H9 (cell line): Measurements from ENCODE around the gene SPATS1. TPM values are rescaled to one million over a fixed set of nuclear protein-coding genes. Genes with fewer than 3 reads are reported as not detected.

Experiments
- DNase-seq: peaks from one replicate; pipeline ENCODE4 v3.0.0-alpha.2; 2017
- H2AFZ ChIP-seq: one replicate; pipeline ENCODE4 v1.6.1; 2013; ENCODE audit warnings: mild to moderate bottlenecking, low read length, control low read depth, moderate library complexity
- H2AK5ac ChIP-seq: 2 replicates; pipeline ENCODE4 v1.6.1; 2013; ENCODE audit warnings: low read length, control low read depth, mixed read lengths; ENCODE audit not compliant: insufficient read length
- H2BK120ac ChIP-seq: one replicate; pipeline ENCODE4 v1.6.1; 2013; ENCODE audit warnings: low read depth, mild to moderate bottlenecking, low read length, control low read depth, inconsistent platforms; ENCODE audit not compliant: poor library complexity, severe bottlenecking
- H2BK12ac ChIP-seq: 2 replicates; pipeline ENCODE4 v1.6.1; 2013; ENCODE audit warnings: low read length, control low read depth, mixed read lengths, low read depth; ENCODE audit not compliant: insufficient read length
- H2BK15ac ChIP-seq: 2 replicates; pipeline ENCODE4 v1.6.1; 2013; ENCODE audit warnings: low read depth, low read length, control low read depth
- H2BK20ac ChIP-seq: one replicate; pipeline ENCODE4 v1.6.1; 2013; ENCODE audit warnings: low read depth, mild to moderate bottlenecking, low read length, control low read depth, inconsistent platforms; ENCODE audit not compliant: poor library complexity, severe bottlenecking
- H2BK5ac ChIP-seq: 2 replicates; pipeline ENCODE4 v1.6.1; 2013; ENCODE audit warnings: low read length, control low read depth, mixed read lengths; ENCODE audit not compliant: insufficient read length
- H3K14ac ChIP-seq: 2 replicates; pipeline ENCODE4 v1.6.1; 2013; ENCODE audit warnings: low read length, control low read depth; ENCODE audit not compliant: insufficient read depth
- H3K18ac ChIP-seq: 2 replicates; pipeline ENCODE4 v1.6.1; 2013; ENCODE audit warnings: low read depth, mild to moderate bottlenecking, mixed read lengths, low read length, control low read depth; ENCODE audit not compliant: insufficient read length
- H3K23ac ChIP-seq: 2 replicates; pipeline ENCODE4 v1.6.1; 2013; ENCODE audit warnings: low read length, control low read depth, mixed read lengths, low read depth; ENCODE audit not compliant: insufficient read length
- H3K23me2 ChIP-seq: 2 replicates; pipeline ENCODE4 v1.6.1; 2013; ENCODE audit warnings: low read depth, mild to moderate bottlenecking, mixed read lengths, low read length, control low read depth; ENCODE audit not compliant: insufficient read length, poor library complexity, severe bottlenecking
- H3K27ac ChIP-seq: 2 replicates; pipeline ENCODE4 v1.5.1; 2013; ENCODE audit warnings: low read length, control low read depth, mixed read lengths, low read depth; ENCODE audit not compliant: insufficient read length
- H3K27me3 ChIP-seq: 2 replicates; pipeline ENCODE4 v1.6.1; 2013; ENCODE audit warnings: low read length, control low read depth, inconsistent platforms; ENCODE audit not compliant: insufficient read depth
- H3K4ac ChIP-seq: 2 replicates; pipeline ENCODE4 v1.6.1; 2013; ENCODE audit warnings: low read depth, mild to moderate bottlenecking, control low read depth, inconsistent platforms, low read length, moderate library complexity
- H3K4me1 ChIP-seq: 2 replicates; pipeline ENCODE4 v1.6.1; 2013; ENCODE audit warnings: low read length, control low read depth, inconsistent platforms; ENCODE audit not compliant: insufficient read depth
- H3K4me2 ChIP-seq: 2 replicates; pipeline ENCODE4 v1.6.1; 2013; ENCODE audit warnings: low read length, control low read depth, mixed read lengths; ENCODE audit not compliant: insufficient read length, insufficient read depth
- H3K56ac ChIP-seq: 2 replicates; pipeline ENCODE4 v1.6.1; 2013; ENCODE audit warnings: low read depth, mild to moderate bottlenecking, mixed read lengths, low read length, control low read depth; ENCODE audit not compliant: insufficient read length
- H3K79me1 ChIP-seq: 2 replicates; pipeline ENCODE4 v1.6.1; 2013; ENCODE audit warnings: low read depth, mild to moderate bottlenecking, moderate library complexity, low read length, control low read depth, inconsistent platforms; ENCODE audit not compliant: insufficient read depth, poor library complexity, severe bottlenecking
- H3K79me2 ChIP-seq: 2 replicates; pipeline ENCODE4 v1.6.1; 2013; ENCODE audit warnings: low read length, control low read depth, inconsistent platforms; ENCODE audit not compliant: insufficient read depth
- H3K9ac ChIP-seq: 2 replicates; pipeline ENCODE4 v1.6.1; 2013; ENCODE audit warnings: low read length, control low read depth, mixed read lengths; ENCODE audit not compliant: insufficient read length; ENCODE audit errors: extremely low read depth
- H3K9me3 ChIP-seq: one replicate; pipeline ENCODE4 v1.6.1; 2013; ENCODE audit warnings: low read depth, low read length, inconsistent platforms; ENCODE audit not compliant: control insufficient read depth
- H3T11ph ChIP-seq: one replicate; pipeline ENCODE4 v1.6.1; 2013; ENCODE audit warnings: mild to moderate bottlenecking, low read length, control low read depth, inconsistent platforms
- H4K20me1 ChIP-seq: one replicate; pipeline ENCODE4 v1.6.1; 2013; ENCODE audit not compliant: control insufficient read depth, insufficient read length, insufficient read depth
- H4K5ac ChIP-seq: 2 replicates; pipeline ENCODE4 v1.6.1; 2013; ENCODE audit warnings: low read depth, mild to moderate bottlenecking, mixed read lengths, low read length, control low read depth; ENCODE audit not compliant: insufficient read length
- H4K8ac ChIP-seq: replicated peaks from 2 replicates; pipeline ENCODE4 v1.6.1; 2013; ENCODE audit warnings: low read length, control low read depth, mixed read lengths, low read depth; ENCODE audit not compliant: insufficient read length
- H4K91ac ChIP-seq: 2 replicates; pipeline ENCODE4 v1.6.1; 2013; ENCODE audit warnings: low read depth, mild to moderate bottlenecking, moderate library complexity, mixed read lengths, low read length, control low read depth; ENCODE audit not compliant: insufficient read length
- H3K27ac Mint-ChIP-seq, 3 experiments: 2 replicates in 2 of 3; 3 replicates in 1 of 3; pipeline ENCODE4 v1.8.0; 2020 to 2021; ENCODE audit warnings: mixed read lengths in 3 of 3, mild to moderate bottlenecking in 1 of 3, moderate library complexity in 1 of 3
- H3K27me3 Mint-ChIP-seq: 2 replicates; pipeline ENCODE4 v1.8.0; 2021; ENCODE audit warnings: low read depth, mild to moderate bottlenecking, moderate library complexity, mixed read lengths
- H3K36me3 Mint-ChIP-seq, 3 experiments: 2 replicates in 2 of 3; 3 replicates in 1 of 3; pipeline ENCODE4 v1.8.0; 2020 to 2021; ENCODE audit warnings: low read depth in 3 of 3, mixed read lengths in 3 of 3; ENCODE audit not compliant: insufficient read depth in 1 of 3
- H3K4me1 Mint-ChIP-seq, 2 experiments: 2 replicates each; pipeline ENCODE4 v1.8.0; 2020; ENCODE audit warnings: mixed read lengths in 2 of 2
- H3K4me3 Mint-ChIP-seq, 2 experiments: 2 replicates in 1 of 2; 3 replicates in 1 of 2; pipeline ENCODE4 v1.8.0; 2020 to 2021; ENCODE audit warnings: mild to moderate bottlenecking in 2 of 2, mixed read lengths in 2 of 2, moderate library complexity in 1 of 2
- H3K9me3 Mint-ChIP-seq, 2 experiments: 2 replicates in 1 of 2; 3 replicates in 1 of 2; pipeline ENCODE4 v1.8.0; 2020; ENCODE audit warnings: mild to moderate bottlenecking in 2 of 2, mixed read lengths in 2 of 2, moderate library complexity in 1 of 2
- WGBS: extraction: QIAGEN DNeasy Blood & Tissue Kit; methylation state at CpG from one replicate; pipeline ENCODE4 v1.1.7; 2013; ENCODE audit warnings: missing lambda C conversion rate, low lambda C conversion rate, mixed read lengths; ENCODE audit not compliant: insufficient read length; ENCODE audit errors: extremely low coverage; 5-methylcytosine and 5-hydroxymethylcytosine counted together
- total RNA-seq: library from RNA; stranded (reverse); gene quantifications from 2 replicates; pipeline ENCODE4 v1.2.1, GENCODE V29; 2021
- TF ChIP-seq, protein P1 (sequence below): fragments of 200-600 bp; sonication (generic); conservative IDR thresholded peaks from 3 replicates; pipeline ENCODE4 v1.8.0; 2021; ENCODE audit warnings: antibody characterized with exemption, mild to moderate bottlenecking

Gene SPATS1
- total RNA-seq, 1 experiment from 2014 or later: not detected

GRCh38 chr6:44388887-44389286 is 46.4 kb downstream of the SPATS1 start:
- H3K4me1 Mint-ChIP-seq: peaks cover 23 to 29% of the 10 kb centered on the region in 2 experiments
- Histone ChIP-seq H2AFZ (no peak overlapping the region), H3K4me1 (no peaks in the 10 kb centered on the region), H3K14ac (no peak overlapping the region), H3K9ac (peak overlapping the region; percentile 33), H3K9me3 (no peaks in the 10 kb centered on the region), H3K4ac (no peak overlapping the region), H2BK12ac (no peak overlapping the region), H3K27ac (no peak overlapping the region), H4K5ac (no peak overlapping the region), H2BK120ac (no peak overlapping the region), H3K56ac (no peak overlapping the region), H3T11ph (no peak overlapping the region), H3K4me2 (peak overlapping the region; percentile 95), H2BK15ac (no peak overlapping the region), H2BK5ac (no peak overlapping the region), H3K27me3 (no peaks in the 10 kb centered on the region), H4K20me1 (no peaks in the 10 kb centered on the region), H4K91ac (no peak overlapping the region), H3K18ac (no peak overlapping the region), H4K8ac (no peak overlapping the region), H3K23me2 (peaks cover 10% of the 10 kb centered on the region), H3K79me1 (peaks cover 16% of the 10 kb centered on the region), H3K79me2 (peaks cover 19% of the 10 kb centered on the region), H2AK5ac (no peak overlapping the region), H2BK20ac (no peak overlapping the region), H3K23ac (no peak overlapping the region)
- H3K27ac Mint-ChIP-seq: no peak overlapping the region
- TF ChIP-seq, protein P1, sequence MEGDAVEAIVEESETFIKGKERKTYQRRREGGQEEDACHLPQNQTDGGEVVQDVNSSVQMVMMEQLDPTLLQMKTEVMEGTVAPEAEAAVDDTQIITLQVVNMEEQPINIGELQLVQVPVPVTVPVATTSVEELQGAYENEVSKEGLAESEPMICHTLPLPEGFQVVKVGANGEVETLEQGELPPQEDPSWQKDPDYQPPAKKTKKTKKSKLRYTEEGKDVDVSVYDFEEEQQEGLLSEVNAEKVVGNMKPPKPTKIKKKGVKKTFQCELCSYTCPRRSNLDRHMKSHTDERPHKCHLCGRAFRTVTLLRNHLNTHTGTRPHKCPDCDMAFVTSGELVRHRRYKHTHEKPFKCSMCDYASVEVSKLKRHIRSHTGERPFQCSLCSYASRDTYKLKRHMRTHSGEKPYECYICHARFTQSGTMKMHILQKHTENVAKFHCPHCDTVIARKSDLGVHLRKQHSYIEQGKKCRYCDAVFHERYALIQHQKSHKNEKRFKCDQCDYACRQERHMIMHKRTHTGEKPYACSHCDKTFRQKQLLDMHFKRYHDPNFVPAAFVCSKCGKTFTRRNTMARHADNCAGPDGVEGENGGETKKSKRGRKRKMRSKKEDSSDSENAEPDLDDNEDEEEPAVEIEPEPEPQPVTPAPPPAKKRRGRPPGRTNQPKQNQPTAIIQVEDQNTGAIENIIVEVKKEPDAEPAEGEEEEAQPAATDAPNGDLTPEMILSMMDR: no peak
- peaks cover 12 to 44% (median 38%) of the 10 kb centered on the region in 3 experiments; a peak in 6 of 7 replicates for H3K36me3 Mint-ChIP-seq
- H3K9me3 Mint-ChIP-seq: no peaks in the 10 kb centered on the region
- H3K27me3 Mint-ChIP-seq: no peaks in the 10 kb centered on the region
- DNase-seq: no peak
- no CpG with 5 or more reads among the region's 5 CpGs for WGBS
- H3K4me3 Mint-ChIP-seq: peak overlapping the region; percentile 98 to 99
